ENCODE results near the gene MXRA7.

MXRA7 gene

DNA sequence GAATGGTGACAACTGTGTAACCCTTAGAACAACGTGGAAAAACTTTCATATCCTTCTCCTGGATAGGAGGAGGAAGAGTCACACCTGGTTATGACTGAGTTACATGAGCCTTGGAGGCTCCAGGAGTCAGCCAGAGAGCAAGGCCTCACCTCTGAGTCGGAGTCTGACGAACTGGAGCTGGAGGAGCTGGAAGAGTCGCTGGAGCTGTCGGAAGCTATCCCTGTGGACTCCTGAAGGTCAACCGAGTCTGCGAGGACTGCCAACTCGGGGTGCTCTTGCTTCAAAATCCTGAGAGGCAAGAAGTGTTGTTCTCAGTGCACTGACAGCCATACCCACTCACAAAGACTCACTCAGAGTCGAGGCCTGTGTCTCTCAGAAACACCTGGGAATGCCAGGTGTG, 9.4 kb upstream of the MXRA7 start:
- H3K4me3 ChIP-seq (replicated peaks; ENCODE audit: low read depth, low read length) = no peak overlapping the region
- DNase-seq (ENCODE audit: low read depth) = no peak
- TF ChIP-seq, protein P1, sequence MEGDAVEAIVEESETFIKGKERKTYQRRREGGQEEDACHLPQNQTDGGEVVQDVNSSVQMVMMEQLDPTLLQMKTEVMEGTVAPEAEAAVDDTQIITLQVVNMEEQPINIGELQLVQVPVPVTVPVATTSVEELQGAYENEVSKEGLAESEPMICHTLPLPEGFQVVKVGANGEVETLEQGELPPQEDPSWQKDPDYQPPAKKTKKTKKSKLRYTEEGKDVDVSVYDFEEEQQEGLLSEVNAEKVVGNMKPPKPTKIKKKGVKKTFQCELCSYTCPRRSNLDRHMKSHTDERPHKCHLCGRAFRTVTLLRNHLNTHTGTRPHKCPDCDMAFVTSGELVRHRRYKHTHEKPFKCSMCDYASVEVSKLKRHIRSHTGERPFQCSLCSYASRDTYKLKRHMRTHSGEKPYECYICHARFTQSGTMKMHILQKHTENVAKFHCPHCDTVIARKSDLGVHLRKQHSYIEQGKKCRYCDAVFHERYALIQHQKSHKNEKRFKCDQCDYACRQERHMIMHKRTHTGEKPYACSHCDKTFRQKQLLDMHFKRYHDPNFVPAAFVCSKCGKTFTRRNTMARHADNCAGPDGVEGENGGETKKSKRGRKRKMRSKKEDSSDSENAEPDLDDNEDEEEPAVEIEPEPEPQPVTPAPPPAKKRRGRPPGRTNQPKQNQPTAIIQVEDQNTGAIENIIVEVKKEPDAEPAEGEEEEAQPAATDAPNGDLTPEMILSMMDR (IDR thresholded peaks at IDR 0.05; ENCODE audit: low read length, missing control alignments) = no peak

GRCh38 chr17:76718516-76718915, 7.8 kb upstream of the MXRA7 start:
- no peak for DNase-seq (ENCODE audit: low read depth)
- no peak overlapping the region for H3K4me3 ChIP-seq (replicated peaks; ENCODE audit: low read depth, low read length)
- TF ChIP-seq, protein P1 (IDR thresholded peaks at IDR 0.05; ENCODE audit: low read length, missing control alignments) = no peak

DNA sequence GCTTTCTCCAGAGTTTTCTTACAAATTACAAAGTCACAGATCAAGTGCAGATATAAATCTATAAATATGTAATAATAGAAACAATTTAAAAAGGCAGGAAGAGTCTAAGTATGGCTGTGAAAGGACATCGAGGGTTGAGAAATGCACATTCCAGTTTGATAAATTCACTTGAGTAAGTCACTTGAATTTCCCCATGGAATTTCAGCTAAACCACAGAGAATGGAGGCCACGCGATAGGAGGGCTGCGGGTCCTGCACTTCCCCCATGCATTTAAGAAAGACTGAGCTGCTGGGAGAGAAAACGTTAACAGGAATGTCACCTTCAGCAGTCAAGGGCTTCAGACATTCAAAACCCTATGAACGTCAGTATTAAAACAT, 6.1 kb upstream of the MXRA7 start:
- DNase-seq (ENCODE audit: low read depth) = peak; percentile 97
- H3K4me3 ChIP-seq (replicated peaks; ENCODE audit: low read depth, low read length) = peak overlapping the region; percentile 4
- TF ChIP-seq, protein P1 (IDR thresholded peaks at IDR 0.05; ENCODE audit: low read length, missing control alignments) = no peak

DNA sequence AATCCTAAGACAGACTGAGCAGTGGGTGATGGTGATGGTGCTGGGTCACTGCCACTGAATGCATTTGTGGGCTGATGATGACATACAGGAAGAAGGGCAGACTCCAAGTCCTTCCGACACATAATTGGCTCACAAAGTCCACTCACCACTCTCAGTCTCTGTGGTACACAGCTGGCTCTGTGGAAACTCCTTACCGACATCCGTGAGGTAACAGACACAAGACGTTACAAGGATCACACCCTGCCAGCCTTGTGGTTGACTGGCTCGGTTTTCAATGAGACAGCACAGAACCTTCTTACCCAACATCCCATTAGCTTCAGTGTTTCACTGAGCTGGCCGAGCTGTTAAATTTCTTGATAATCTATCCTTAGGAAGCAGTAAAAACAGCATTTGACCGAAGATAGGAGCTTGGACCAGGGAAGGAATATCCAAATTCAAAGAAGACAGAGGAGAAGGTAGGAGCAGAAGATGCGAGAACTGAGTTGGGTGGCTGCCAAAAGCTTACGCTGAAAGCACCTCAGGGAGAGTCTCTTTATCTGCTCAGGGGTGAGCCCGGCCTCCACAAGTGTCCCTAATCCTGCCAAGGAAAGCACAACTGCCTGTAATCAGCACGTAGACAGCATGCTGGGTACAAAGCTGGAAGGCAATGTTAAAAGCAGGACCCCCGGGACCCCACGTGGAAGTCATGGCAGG, 5.5 kb upstream of the MXRA7 start:
- peak; percentile 100 for DNase-seq (ENCODE audit: low read depth)
- peak overlapping the region; percentile 4 for H3K4me3 ChIP-seq (replicated peaks; ENCODE audit: low read depth, low read length)
- TF ChIP-seq, protein P1 (IDR thresholded peaks at IDR 0.05; ENCODE audit: low read length, missing control alignments) = no peak

DNA sequence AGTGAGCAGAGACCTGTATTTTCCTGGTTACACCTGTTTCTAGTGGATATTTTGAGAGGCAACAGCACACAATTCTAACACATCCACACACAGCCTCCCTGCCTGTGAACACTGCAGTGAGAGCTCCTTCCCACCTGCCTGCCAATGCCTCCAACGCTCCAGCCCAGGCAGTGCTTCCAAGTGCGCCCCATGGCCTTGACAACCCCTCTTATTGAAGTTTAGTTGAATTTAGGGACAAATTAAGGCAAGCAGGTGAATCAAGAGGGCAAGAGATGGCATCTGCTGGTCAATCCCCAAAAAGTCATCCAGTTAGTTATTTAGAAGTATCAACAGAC, 4.7 kb upstream of the MXRA7 start:
- TF ChIP-seq, protein P1 (IDR thresholded peaks at IDR 0.05; ENCODE audit: low read length, missing control alignments) = no peak
- DNase-seq (ENCODE audit: low read depth) = no peak
- no peak overlapping the region for H3K4me3 ChIP-seq (replicated peaks; ENCODE audit: low read depth, low read length)

GRCh38 chr17:76714822-76715495, 4.2 kb upstream of the MXRA7 start:
- DNase-seq (ENCODE audit: low read depth) = peak; percentile 70
- H3K4me3 ChIP-seq (replicated peaks; ENCODE audit: low read depth, low read length) = no peak overlapping the region
- TF ChIP-seq, protein P1 (IDR thresholded peaks at IDR 0.05; ENCODE audit: low read length, missing control alignments) = peak; percentile 76

DNA sequence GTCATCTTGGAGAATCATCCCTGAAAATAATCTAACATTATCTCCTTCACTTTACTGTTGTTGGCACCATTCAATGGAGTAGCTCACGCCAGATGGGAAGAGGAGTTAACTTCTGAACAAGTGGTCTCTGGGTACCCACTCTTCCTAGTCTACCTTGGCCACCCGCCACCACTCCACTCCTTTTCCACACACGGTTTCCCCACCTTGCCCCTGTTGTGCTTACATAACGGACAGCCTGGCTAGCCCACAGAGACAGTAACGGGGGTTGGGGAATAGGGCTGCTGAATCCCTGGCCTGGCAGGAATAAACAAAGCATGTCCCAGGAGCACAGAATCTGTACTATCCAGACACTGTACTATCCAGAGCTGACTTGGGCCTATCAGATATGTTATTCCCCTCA, 3.6 kb upstream of the MXRA7 start:
- DNase-seq (ENCODE audit: low read depth) = no peak
- no peak overlapping the region for H3K4me3 ChIP-seq (replicated peaks; ENCODE audit: low read depth, low read length)
- TF ChIP-seq, protein P1 (IDR thresholded peaks at IDR 0.05; ENCODE audit: low read length, missing control alignments) = no peak

Data from fibroblast of pulmonary artery (primary cell).